Gastrocnemius medialis (tissue), 4 donors: ENCODE measurements around the gene DCBLD2. TPM values are rescaled to one million over a fixed set of nuclear protein-coding genes. Genes with fewer than 3 reads are reported as not detected.

Source experiments
- ATAC-seq, 2 donors: fragments of 150-250 bp; one replicate each; pipeline ENCODE4 v1.9.1; 2016
- DNase-seq, 2 donors: peaks; one replicate each; pipeline ENCODE4 v3.0.0-alpha.2; 2019
- H3K27ac ChIP-seq, 4 donors: fragments of 200-600 bp; sonication (generic); 1 replicate in 1 of 4; 2 replicates in 3 of 4; pipeline ENCODE4 v1.5.1; 2016 to 2018; ENCODE audit warnings: mild to moderate bottlenecking in 2 of 4, moderate library complexity in 1 of 4
- H3K27me3 ChIP-seq, 3 donors: fragments of 200-600 bp; sonication (generic) in 2 of 3; 1 replicate in 1 of 3; 2 replicates in 2 of 3; pipeline versions ENCODE4 v1.5.1 to v1.6.0; 2016 to 2019; ENCODE audit warnings: mild to moderate bottlenecking in 1 of 3, moderate library complexity in 1 of 3
- H3K36me3 ChIP-seq, 2 donors: fragments of 200-600 bp; sonication (generic) in 1 of 2; one replicate each; pipeline ENCODE4 v1.5.1; 2017 to 2018
- H3K4me1 ChIP-seq, 2 donors: fragments of 200-600 bp; sonication (generic) in 1 of 2; one replicate each; pipeline ENCODE4 v1.5.1; 2016 to 2017; ENCODE audit warnings: mild to moderate bottlenecking in 2 of 2
- H3K4me3 ChIP-seq, 4 donors: fragments of 200-600 bp; sonication (generic) in 3 of 4; 1 replicate in 1 of 4; 2 replicates in 3 of 4; pipeline ENCODE4 v1.5.1; 2016 to 2019; ENCODE audit warnings: mild to moderate bottlenecking in 2 of 4
- H3K9me3 ChIP-seq, 3 donors: fragments of 200-600 bp; sonication (generic) in 2 of 3; 1 replicate in 1 of 3; 2 replicates in 2 of 3; pipeline ENCODE4 v1.5.1; 2016 to 2019
- CTCF ChIP-seq, 5 experiments: fragments of 450-650 bp in 3 of 5; fragments of 200-600 bp in 2 of 5; sonication (generic) in 2 of 5; IDR thresholded peaks in 4 of 5; conservative IDR thresholded peaks in 1 of 5; 1 replicate in 4 of 5; 2 replicates in 1 of 5; pipeline ENCODE4 v1.5.1; 2016 to 2019; ENCODE audit warnings: antibody characterized with exemption in 5 of 5, mild to moderate bottlenecking in 3 of 5, moderate library complexity in 3 of 5
- POLR2A ChIP-seq, 2 donors: fragments of 450-650 bp; IDR thresholded peaks; one replicate each; pipeline ENCODE4 v1.6.1; 2017; ENCODE audit warnings: antibody characterized with exemption in 2 of 2, mild to moderate bottlenecking in 2 of 2, moderate library complexity in 2 of 2
- in situ Hi-C, 4 donors: fragments of 200-750 bp; cut with MboI; loops; one replicate each; pipeline versions ENCODE4 v1.15.0 to v1.8.0; 2017; ENCODE audit warnings: low sequenced_read_pairs in 4 of 4
- intact Hi-C: fragments of 100-400 bp; cut with DNase I; formaldehyde crosslinking; loops from one replicate; pipeline ENCODE4 v1.15.1; 2023; ENCODE audit warnings: low total_unique reads
- total RNA-seq, 4 donors: library from RNA; depleted of rRNA; stranded (reverse); fragments of >200 nt; gene quantifications; one replicate each; pipeline versions ENCODE4 v1.1.0 to v1.2.3, GENCODE V29; 2016

The DCBLD2 gene
- total RNA-seq, 4 donors from 2014 or later = 5.6 to 9.0 (median 6.7) TPM

DNA sequence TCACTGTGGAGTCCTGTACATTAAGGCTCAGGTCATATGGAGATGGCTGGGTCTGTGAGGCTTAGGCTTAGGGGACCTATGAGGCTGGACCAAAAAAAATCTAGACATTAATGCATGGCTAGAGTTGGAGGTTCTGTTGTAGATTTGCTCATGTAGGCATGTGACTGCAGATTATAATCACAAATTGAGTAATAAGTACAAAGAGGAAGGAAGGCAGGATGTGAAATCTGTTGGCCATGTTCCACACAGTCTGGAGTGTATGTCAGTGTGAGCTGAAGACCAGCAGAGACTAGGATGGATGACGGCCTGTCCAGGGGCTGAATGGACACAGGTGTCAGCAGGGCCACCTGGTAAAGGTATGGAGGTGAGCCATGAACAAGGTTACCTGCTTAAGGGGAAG is 138.4 kb downstream of the DCBLD2 start, which contains the start of gene ST3GAL6:
ST3GAL6 (plus strand) TSS at position 265 of the 400 bp plus-strand sequence. CDS start 5,101 bp downstream, outside the sequence.
- H3K4me3 ChIP-seq = no peak within 1 kb of the TSS
- peak; percentile 11 to 35 for DNase-seq
- peak within 1 kb of the TSS in 1 of 4 donors; percentile 6 for H3K27ac ChIP-seq
- H3K36me3 ChIP-seq = no peaks in the 10 kb centered on the region
- in situ Hi-C loops = no loop called here
- peak in 1 of 2 donors; percentile 46 for ATAC-seq
- peaks cover 22 to 63% of the 10 kb centered on the region in 2 donors for H3K4me1 ChIP-seq
- no peaks in the 10 kb centered on the region for H3K9me3 ChIP-seq
- TF ChIP-seq POLR2A (IDR thresholded peaks at IDR 0.05) (no peak), CTCF (IDR thresholded peaks at IDR 0.05 in 4 of 5, conservative IDR thresholded peaks at IDR 0.05 in 1 of 5) (no peak)
- intact Hi-C loops = no loop called here
- H3K27me3 ChIP-seq = no peaks in the 10 kb centered on the region

DNA sequence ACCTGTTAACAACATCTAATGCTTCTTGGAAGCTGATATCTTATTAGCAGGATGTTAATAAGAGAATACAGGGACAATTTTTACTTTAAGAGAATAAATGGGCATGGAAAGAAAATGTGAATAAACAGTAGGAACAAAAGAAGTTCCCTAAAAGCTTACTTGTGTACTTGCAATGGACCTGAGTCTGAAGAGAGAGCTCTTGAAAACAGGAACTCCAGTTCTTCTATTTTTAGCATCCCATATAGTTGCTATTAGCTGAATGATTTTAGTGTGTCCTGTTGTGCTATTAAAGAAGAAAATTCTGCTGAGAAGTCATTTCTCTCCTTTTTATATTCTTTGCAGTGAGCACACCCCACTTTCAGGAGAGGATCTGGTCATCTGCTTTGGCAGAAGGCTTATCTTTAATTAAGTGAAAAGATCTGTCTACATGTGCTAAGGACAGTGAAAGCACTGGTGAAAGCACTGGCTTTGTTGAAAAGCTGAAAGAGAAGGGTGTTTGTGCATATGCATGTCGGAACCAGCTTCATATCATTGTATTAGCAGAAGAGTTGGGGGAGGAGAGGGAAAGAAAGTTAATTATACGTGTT is 139.8 kb downstream of the DCBLD2 start:
- Histone ChIP-seq H3K27ac (no peak overlapping the region), H3K27me3 (no peaks in the 10 kb centered on the region), H3K4me1 (peaks cover 16 to 58% of the 10 kb centered on the region in 2 donors), H3K36me3 (no peaks in the 10 kb centered on the region), H3K9me3 (no peaks in the 10 kb centered on the region), H3K4me3 (no peak overlapping the region)
- intact Hi-C loops (no loop called here), in situ Hi-C loops (no loop called here)
- no peak for DNase-seq
- TF ChIP-seq CTCF (IDR thresholded peaks at IDR 0.05 in 4 of 5, conservative IDR thresholded peaks at IDR 0.05 in 1 of 5) (no peak), POLR2A (IDR thresholded peaks at IDR 0.05) (no peak)
- ATAC-seq = no peak

DNA sequence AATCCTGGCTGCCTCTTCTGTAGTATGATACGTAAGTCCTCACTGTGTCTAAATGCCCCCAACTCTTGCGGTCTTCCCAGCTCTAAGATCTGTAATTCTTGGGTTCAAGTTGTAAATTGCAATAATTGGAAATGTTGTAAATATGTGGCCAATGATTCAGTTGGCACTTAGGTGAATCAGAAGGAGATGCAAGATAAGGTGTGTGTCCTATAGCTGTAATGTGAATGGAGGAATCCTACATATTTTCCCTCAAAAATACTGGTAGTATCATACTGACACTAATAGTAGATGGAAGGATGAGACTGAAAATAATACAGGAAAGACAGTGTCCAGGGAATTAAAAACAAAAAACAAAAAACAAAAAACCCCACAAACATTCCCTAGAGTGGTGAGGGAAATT is 141.9 kb downstream of the DCBLD2 start:
- no peak overlapping the region for H3K4me3 ChIP-seq
- TF ChIP-seq CTCF (IDR thresholded peaks at IDR 0.05 in 4 of 5, conservative IDR thresholded peaks at IDR 0.05 in 1 of 5) (no peak), POLR2A (IDR thresholded peaks at IDR 0.05) (no peak)
- in situ Hi-C loops (no loop called here), intact Hi-C loops (no loop called here)
- ATAC-seq (no peak), DNase-seq (no peak)
- H3K36me3 ChIP-seq = no peaks in the 10 kb centered on the region
- no peak overlapping the region for H3K27ac ChIP-seq
- peaks cover 16 to 40% of the 10 kb centered on the region in 2 donors for H3K4me1 ChIP-seq
- H3K9me3 ChIP-seq = no peaks in the 10 kb centered on the region
- no peaks in the 10 kb centered on the region for H3K27me3 ChIP-seq

GRCh38 chr3:98755601-98756000 is 145.9 kb downstream of the DCBLD2 start:
- H3K36me3 ChIP-seq = no peaks in the 10 kb centered on the region
- in situ Hi-C loops = no loop called here
- no peak for DNase-seq
- H3K4me3 ChIP-seq = no peak overlapping the region
- TF ChIP-seq CTCF (IDR thresholded peaks at IDR 0.05 in 4 of 5, conservative IDR thresholded peaks at IDR 0.05 in 1 of 5) (no peak), POLR2A (IDR thresholded peaks at IDR 0.05) (no peak)
- H3K4me1 ChIP-seq = peaks cover 9 to 19% of the 10 kb centered on the region in 2 donors
- intact Hi-C loops = no loop called here
- no peak for ATAC-seq
- H3K9me3 ChIP-seq = no peaks in the 10 kb centered on the region
- peak overlapping the region in 1 of 4 donors; percentile 63 for H3K27ac ChIP-seq
- H3K27me3 ChIP-seq = no peaks in the 10 kb centered on the region
